DOHH2 (cell line): ENCODE measurements around the gene UBFD1.

ENCODE experiments used
- CTCF ChIP-seq: fragments of 200-600 bp; sonication (generic); IDR thresholded peaks from one replicate; pipeline ENCODE4 v1.5.1; 2014; ENCODE audit warnings: antibody characterized with exemption, mild to moderate bottlenecking, low read depth, low read length; ENCODE audit not compliant: poor library complexity, severe bottlenecking
- EZH2phosphoT487 ChIP-seq: fragments of 200-600 bp; sonication (generic); IDR thresholded peaks from 2 replicates; pipeline ENCODE4 v1.6.1; 2017; ENCODE audit warnings: borderline replicate concordance, mild to moderate bottlenecking, antibody characterized with exemption, low read length, moderate library complexity, mixed read lengths

- TF ChIP-seq EZH2phosphoT487 (no peak), CTCF (no peak)
Observed at GRCh38 chr16:23564575-23565363, 7.2 kb downstream of the UBFD1 start.
